ENCODE measurements around the gene IPO11. TPM values are rescaled to one million over a fixed set of nuclear protein-coding genes. Genes with fewer than 3 reads are reported as not detected.

IPO11 gene
- total RNA-seq, 1 experiment from 2014 or later, result 66.5 TPM

DNA sequence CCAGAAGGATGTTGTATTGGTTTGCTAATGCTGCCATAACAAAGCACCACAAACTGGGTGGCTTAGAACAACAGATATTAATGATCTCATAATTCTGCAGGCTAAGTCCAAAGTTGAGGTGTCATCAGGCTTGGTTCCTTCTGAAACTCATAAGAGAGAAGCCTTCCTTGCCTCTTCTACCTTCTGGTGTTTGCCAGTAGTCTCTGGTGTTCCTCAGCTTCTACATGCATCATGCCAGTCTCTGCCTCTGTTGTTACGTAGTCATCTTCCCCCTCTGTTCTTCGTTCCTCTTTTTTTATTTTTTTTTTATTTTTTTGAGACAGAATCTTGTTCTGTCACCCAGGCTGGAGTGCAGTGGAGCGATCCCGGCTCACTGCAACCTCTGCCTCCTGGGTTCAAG is 227.9 kb downstream of the IPO11 start:
- TF ChIP-seq, protein P1, sequence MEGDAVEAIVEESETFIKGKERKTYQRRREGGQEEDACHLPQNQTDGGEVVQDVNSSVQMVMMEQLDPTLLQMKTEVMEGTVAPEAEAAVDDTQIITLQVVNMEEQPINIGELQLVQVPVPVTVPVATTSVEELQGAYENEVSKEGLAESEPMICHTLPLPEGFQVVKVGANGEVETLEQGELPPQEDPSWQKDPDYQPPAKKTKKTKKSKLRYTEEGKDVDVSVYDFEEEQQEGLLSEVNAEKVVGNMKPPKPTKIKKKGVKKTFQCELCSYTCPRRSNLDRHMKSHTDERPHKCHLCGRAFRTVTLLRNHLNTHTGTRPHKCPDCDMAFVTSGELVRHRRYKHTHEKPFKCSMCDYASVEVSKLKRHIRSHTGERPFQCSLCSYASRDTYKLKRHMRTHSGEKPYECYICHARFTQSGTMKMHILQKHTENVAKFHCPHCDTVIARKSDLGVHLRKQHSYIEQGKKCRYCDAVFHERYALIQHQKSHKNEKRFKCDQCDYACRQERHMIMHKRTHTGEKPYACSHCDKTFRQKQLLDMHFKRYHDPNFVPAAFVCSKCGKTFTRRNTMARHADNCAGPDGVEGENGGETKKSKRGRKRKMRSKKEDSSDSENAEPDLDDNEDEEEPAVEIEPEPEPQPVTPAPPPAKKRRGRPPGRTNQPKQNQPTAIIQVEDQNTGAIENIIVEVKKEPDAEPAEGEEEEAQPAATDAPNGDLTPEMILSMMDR (conservative IDR thresholded peaks at IDR 0.05; ENCODE audit: low read depth, low read length), result no peak
- TF ChIP-seq EZH2 (IDR thresholded peaks at IDR 0.05; ENCODE audit: borderline replicate concordance, low read depth, low read length, poor library complexity, severe bottlenecking), result no peak
- Histone ChIP-seq H3K27me3 (replicated peaks; ENCODE audit: insufficient read depth, low read depth, low read length, poor library complexity) (no peaks in the 10 kb centered on the region), H3K4me1 (ENCODE audit: insufficient read depth, low read length, poor library complexity, severe bottlenecking) (no peaks in the 10 kb centered on the region), H3K4me3 (ENCODE audit: low read depth, low read length, poor library complexity, severe bottlenecking) (no peak overlapping the region), H3K27ac (ENCODE audit: low read depth, low read length, poor library complexity, severe bottlenecking) (no peak overlapping the region), H3K9me3 (ENCODE audit: low read depth, low read length, poor library complexity, severe bottlenecking) (no peaks in the 10 kb centered on the region), H3K36me3 (ENCODE audit: insufficient read depth, low read length, poor library complexity, severe bottlenecking) (no peaks in the 10 kb centered on the region)
- ChIA-PET POLR2A (ENCODE audit: low non-redundant PET) (no interaction called here), CTCF (no interaction called here)
- intact Hi-C loops (cut with micrococcal nuclease; ENCODE audit: unreplicated experiment), result no loop called here
- BruUV-seq (replicated peaks), result no TSS peak
- no peak for DNase-seq (ENCODE audit: low spot score)

DNA sequence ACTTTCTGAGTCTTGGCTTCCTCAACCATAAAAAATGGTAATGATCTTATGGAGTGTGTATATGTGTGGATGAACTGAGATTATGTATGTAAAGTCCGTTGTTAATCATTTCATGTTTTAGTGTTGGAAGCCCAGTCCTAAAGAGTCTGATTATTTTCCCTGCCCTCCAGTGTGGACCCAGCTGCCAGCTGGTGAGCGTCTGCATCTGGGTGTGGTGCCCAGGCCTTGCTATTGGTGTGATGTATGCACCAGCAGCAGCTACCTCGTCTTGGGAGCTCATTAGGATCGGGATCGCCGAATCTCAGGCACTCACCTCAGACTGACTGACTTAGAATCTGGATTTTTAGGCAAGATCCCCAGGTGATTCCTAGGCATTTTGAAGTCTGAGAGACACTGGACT is 229.9 kb downstream of the IPO11 start:
- Histone ChIP-seq H3K27ac (ENCODE audit: low read depth, low read length, poor library complexity, severe bottlenecking) (no peak overlapping the region), H3K4me3 (ENCODE audit: low read depth, low read length, poor library complexity, severe bottlenecking) (no peak overlapping the region), H3K9me3 (ENCODE audit: low read depth, low read length, poor library complexity, severe bottlenecking) (no peaks in the 10 kb centered on the region), H3K36me3 (ENCODE audit: insufficient read depth, low read length, poor library complexity, severe bottlenecking) (no peaks in the 10 kb centered on the region), H3K4me1 (ENCODE audit: insufficient read depth, low read length, poor library complexity, severe bottlenecking) (no peaks in the 10 kb centered on the region), H3K27me3 (replicated peaks; ENCODE audit: insufficient read depth, low read depth, low read length, poor library complexity) (no peaks in the 10 kb centered on the region)
- CTCF ChIA-PET, result no interaction called here
- TF ChIP-seq, protein P1 (conservative IDR thresholded peaks at IDR 0.05; ENCODE audit: low read depth, low read length), result no peak
- TF ChIP-seq EZH2 (IDR thresholded peaks at IDR 0.05; ENCODE audit: borderline replicate concordance, low read depth, low read length, poor library complexity, severe bottlenecking), result no peak
- intact Hi-C loops (cut with micrococcal nuclease; ENCODE audit: unreplicated experiment), result no loop called here
- no TSS peak for BruUV-seq (replicated peaks)
- POLR2A ChIA-PET (ENCODE audit: low non-redundant PET), result no interaction called here
- DNase-seq (ENCODE audit: low spot score), result no peak

DNA sequence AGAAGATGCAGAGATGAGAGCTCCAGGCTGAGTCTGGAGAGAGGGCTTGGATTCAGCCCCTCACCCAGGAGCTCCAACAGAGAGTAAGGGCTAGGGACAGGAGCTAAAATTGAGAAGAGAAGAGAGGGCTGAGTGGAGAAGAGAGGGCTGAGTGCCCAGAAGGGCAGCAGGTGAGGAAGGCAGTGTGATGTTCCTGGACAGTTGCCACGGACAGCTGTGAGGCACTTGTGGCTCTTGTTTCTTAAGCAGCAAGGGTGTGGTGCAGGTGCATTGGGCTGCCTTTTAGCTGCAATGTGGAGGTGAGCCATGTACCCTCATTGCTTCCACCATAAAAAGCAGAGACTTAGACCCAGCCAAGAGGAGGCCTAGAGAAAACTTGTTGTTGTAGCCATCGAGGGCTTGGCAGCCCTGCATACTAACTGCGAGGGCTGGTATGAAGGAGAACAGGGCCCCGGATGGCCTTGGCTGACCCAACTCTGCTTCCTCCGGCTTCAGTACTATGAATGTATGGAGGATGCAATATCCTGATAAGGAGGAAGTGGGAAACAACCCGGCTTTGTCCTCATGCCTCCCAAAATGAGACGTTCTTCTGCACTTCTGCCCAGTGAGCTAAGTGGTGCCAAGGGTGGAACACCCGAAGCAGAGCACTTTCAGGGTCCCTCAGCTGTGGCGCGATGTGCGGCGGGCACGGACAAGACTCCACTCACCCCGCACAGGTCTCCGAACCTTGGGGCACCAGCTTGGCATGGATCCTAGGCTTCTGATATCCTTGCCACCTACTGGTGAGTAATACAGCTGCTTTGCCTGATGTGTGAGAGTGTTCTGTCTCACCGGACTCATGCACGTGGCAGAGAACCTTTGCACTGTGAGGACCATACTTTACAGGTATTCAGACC is 231.2 kb downstream of the IPO11 start:
- TF ChIP-seq, protein P1 (conservative IDR thresholded peaks at IDR 0.05; ENCODE audit: low read depth, low read length), result no peak
- no peak for TF ChIP-seq EZH2 (IDR thresholded peaks at IDR 0.05; ENCODE audit: borderline replicate concordance, low read depth, low read length, poor library complexity, severe bottlenecking)
- no peaks in the 10 kb centered on the region for H3K36me3 ChIP-seq (ENCODE audit: insufficient read depth, low read length, poor library complexity, severe bottlenecking)
- no TSS peak for BruUV-seq (replicated peaks)
- no peak overlapping the region for H3K4me3 ChIP-seq (ENCODE audit: low read depth, low read length, poor library complexity, severe bottlenecking)
- H3K27me3 ChIP-seq (replicated peaks; ENCODE audit: insufficient read depth, low read depth, low read length, poor library complexity), result no peaks in the 10 kb centered on the region
- DNase-seq (ENCODE audit: low spot score), result no peak
- H3K27ac ChIP-seq (ENCODE audit: low read depth, low read length, poor library complexity, severe bottlenecking), result no peak overlapping the region
- CTCF ChIA-PET, result no interaction called here
- H3K9me3 ChIP-seq (ENCODE audit: low read depth, low read length, poor library complexity, severe bottlenecking), result no peaks in the 10 kb centered on the region
- H3K4me1 ChIP-seq (ENCODE audit: insufficient read depth, low read length, poor library complexity, severe bottlenecking), result no peaks in the 10 kb centered on the region
- POLR2A ChIA-PET (ENCODE audit: low non-redundant PET), result no interaction called here
- intact Hi-C loops (cut with micrococcal nuclease; ENCODE audit: unreplicated experiment), result no loop called here

Measured in A673 (cell line).